Adrenal gland (tissue), 5 donors: ENCODE measurements around the gene PSTK.

ENCODE experiments used
- POLR2A ChIP-seq, 2 donors: fragments of 450-650 bp; IDR thresholded peaks; one replicate each; pipeline ENCODE4 v1.6.1; 2017; ENCODE audit warnings: antibody characterized with exemption in 2 of 2, mild to moderate bottlenecking in 2 of 2, moderate library complexity in 1 of 2
- TF ChIP-seq, protein P1 (sequence below), 6 experiments: fragments of 450-650 bp in 4 of 6; fragments of 200-600 bp in 2 of 6; sonication (generic) in 1 of 6; IDR thresholded peaks; 1 replicate in 5 of 6; 2 replicates in 1 of 6; pipeline versions ENCODE4 v1.5.1 to v1.8.0; 2016 to 2021; ENCODE audit warnings: antibody characterized with exemption in 6 of 6, mild to moderate bottlenecking in 2 of 6, moderate library complexity in 1 of 6
- donor health status: DM: no; HTN: no; CAD: no.

GRCh38 chr10:122999347-122999746, 19.1 kb downstream of the PSTK start:
- TF ChIP-seq, protein P1, sequence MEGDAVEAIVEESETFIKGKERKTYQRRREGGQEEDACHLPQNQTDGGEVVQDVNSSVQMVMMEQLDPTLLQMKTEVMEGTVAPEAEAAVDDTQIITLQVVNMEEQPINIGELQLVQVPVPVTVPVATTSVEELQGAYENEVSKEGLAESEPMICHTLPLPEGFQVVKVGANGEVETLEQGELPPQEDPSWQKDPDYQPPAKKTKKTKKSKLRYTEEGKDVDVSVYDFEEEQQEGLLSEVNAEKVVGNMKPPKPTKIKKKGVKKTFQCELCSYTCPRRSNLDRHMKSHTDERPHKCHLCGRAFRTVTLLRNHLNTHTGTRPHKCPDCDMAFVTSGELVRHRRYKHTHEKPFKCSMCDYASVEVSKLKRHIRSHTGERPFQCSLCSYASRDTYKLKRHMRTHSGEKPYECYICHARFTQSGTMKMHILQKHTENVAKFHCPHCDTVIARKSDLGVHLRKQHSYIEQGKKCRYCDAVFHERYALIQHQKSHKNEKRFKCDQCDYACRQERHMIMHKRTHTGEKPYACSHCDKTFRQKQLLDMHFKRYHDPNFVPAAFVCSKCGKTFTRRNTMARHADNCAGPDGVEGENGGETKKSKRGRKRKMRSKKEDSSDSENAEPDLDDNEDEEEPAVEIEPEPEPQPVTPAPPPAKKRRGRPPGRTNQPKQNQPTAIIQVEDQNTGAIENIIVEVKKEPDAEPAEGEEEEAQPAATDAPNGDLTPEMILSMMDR (IDR thresholded peaks at IDR 0.05), result no peak
- TF ChIP-seq POLR2A (IDR thresholded peaks at IDR 0.05), result no peak
